PC-9 (cell line): ENCODE measurements around the gene GPX3. TPM values are rescaled to one million over a fixed set of nuclear protein-coding genes. Genes with fewer than 3 reads are reported as not detected.

Source experiments
- BruUV-seq: library from RNA; stranded (reverse); fragments of 400-500 nt; replicated peaks from 2 replicates; lab custom pipeline; 2021; lab: Mats Ljungman, UMichigan
- CTCF ChIA-PET: fragments of 300-600 bp; sonication (Branson Sonifier 250); formaldehyde crosslinking; loops from one replicate; lab custom pipeline; 2022; ENCODE audit warnings: antibody characterized with exemption; lab: Charles Lee
- POLR2A ChIA-PET: fragments of 300-600 bp; sonication (Branson Sonifier 250); formaldehyde crosslinking; loops from one replicate; lab custom pipeline; 2022; ENCODE audit warnings: antibody characterized with exemption; ENCODE audit not compliant: unreplicated experiment; lab: Charles Lee
- DNase-seq, 2 experiments: peaks; one replicate each; pipeline versions ENCODE4 v3.0.0 to v3.0.0-alpha.2; 2015 to 2022; ENCODE audit warnings: mixed read lengths in 1 of 2
- H2AFZ ChIP-seq: fragments of 200-600 bp; sonication (generic); 2 replicates; pipeline ENCODE4 v1.8.1; 2017; ENCODE audit warnings: antibody characterized with exemption
- H3F3A ChIP-seq: fragments of 200-600 bp; sonication (generic); 2 replicates; pipeline ENCODE4 v1.8.1; 2017; ENCODE audit warnings: antibody characterized with exemption, mild to moderate bottlenecking, low read depth; ENCODE audit not compliant: insufficient read depth
- H3K27ac ChIP-seq: fragments of 200-600 bp; sonication (generic); 2 replicates; pipeline ENCODE4 v1.6.1; 2016; ENCODE audit warnings: mixed run types
- H3K27me3 ChIP-seq: fragments of 200-600 bp; sonication (generic); 2 replicates; pipeline ENCODE4 v1.6.1; 2016; ENCODE audit warnings: low read depth, mixed run types; ENCODE audit not compliant: insufficient read depth
- H3K36me3 ChIP-seq: fragments of 200-600 bp; sonication (generic); 2 replicates; pipeline ENCODE4 v1.6.1; 2016; ENCODE audit warnings: low read depth, mixed run types
- H3K4me1 ChIP-seq: fragments of 200-600 bp; sonication (generic); replicated peaks from 2 replicates; pipeline ENCODE4 v1.6.1; 2016; ENCODE audit warnings: mixed run types; ENCODE audit not compliant: insufficient read depth
- H3K4me2 ChIP-seq: fragments of 200-600 bp; sonication (generic); 2 replicates; pipeline ENCODE4 v1.6.1; 2017; ENCODE audit warnings: mixed run types
- H3K4me3 ChIP-seq: fragments of 200-600 bp; sonication (generic); 2 replicates; pipeline ENCODE4 v1.6.1; 2016; ENCODE audit warnings: mixed run types
- H3K79me2 ChIP-seq: fragments of 200-600 bp; sonication (generic); 2 replicates; pipeline ENCODE4 v1.6.1; 2017; ENCODE audit warnings: low read depth, mixed run types
- H3K9me2 ChIP-seq: fragments of 200-600 bp; sonication (generic); 2 replicates; pipeline ENCODE4 v1.8.1; 2017; ENCODE audit warnings: mild to moderate bottlenecking; ENCODE audit not compliant: insufficient read depth
- H3K9me3 ChIP-seq: fragments of 200-600 bp; sonication (generic); 2 replicates; pipeline ENCODE4 v1.8.1; 2016; ENCODE audit warnings: low read depth; ENCODE audit not compliant: insufficient read depth
- H4K20me1 ChIP-seq: fragments of 200-600 bp; sonication (generic); 2 replicates; pipeline ENCODE4 v1.8.1; 2017; ENCODE audit not compliant: insufficient read depth
- EZH2 ChIP-seq: fragments of 200-600 bp; sonication (generic); IDR thresholded peaks from 2 replicates; pipeline ENCODE4 v1.8.0; 2017; ENCODE audit warnings: antibody characterized with exemption, low read depth
- intact Hi-C: fragments of 100-400 bp; cut with micrococcal nuclease; formaldehyde crosslinking; loops from one replicate; pipeline ENCODE4 v1.10.0; 2022; ENCODE audit not compliant: unreplicated experiment
- total RNA-seq: library from RNA; stranded (reverse); gene quantifications from 2 replicates; pipeline ENCODE4 v1.2.3, GENCODE V29; 2021
- TF ChIP-seq, protein P1 (sequence below): fragments of 200-600 bp; sonication (generic); conservative IDR thresholded peaks from 2 replicates; pipeline ENCODE4 v1.6.1; 2017; ENCODE audit warnings: mixed run types, antibody characterized with exemption, mild to moderate bottlenecking, moderate library complexity

GPX3 gene
- total RNA-seq, 1 experiment from 2014 or later, result 93.2 TPM

DNA sequence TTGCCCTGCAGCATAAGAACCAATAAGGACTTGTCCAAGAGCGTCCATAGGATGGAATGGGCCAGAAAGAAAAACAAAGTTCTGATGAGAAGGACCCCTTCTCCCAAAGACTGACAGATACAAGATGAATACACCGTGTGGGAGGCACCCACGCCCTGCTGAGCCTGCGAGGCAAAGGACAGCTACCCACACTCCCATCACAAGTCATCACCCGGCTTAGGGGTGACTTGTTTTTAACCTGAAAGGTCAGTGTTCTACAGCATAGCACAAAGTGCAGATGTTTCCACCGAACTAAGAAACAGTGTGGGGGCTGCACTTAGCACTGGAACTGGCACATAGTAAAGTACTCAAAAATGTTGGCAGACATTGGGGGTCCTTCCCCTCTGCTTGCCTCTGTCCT, 46.5 kb downstream of the GPX3 start:
- intact Hi-C loops, result no loop called here
- no peak for TF ChIP-seq EZH2
- TF ChIP-seq, protein P1, sequence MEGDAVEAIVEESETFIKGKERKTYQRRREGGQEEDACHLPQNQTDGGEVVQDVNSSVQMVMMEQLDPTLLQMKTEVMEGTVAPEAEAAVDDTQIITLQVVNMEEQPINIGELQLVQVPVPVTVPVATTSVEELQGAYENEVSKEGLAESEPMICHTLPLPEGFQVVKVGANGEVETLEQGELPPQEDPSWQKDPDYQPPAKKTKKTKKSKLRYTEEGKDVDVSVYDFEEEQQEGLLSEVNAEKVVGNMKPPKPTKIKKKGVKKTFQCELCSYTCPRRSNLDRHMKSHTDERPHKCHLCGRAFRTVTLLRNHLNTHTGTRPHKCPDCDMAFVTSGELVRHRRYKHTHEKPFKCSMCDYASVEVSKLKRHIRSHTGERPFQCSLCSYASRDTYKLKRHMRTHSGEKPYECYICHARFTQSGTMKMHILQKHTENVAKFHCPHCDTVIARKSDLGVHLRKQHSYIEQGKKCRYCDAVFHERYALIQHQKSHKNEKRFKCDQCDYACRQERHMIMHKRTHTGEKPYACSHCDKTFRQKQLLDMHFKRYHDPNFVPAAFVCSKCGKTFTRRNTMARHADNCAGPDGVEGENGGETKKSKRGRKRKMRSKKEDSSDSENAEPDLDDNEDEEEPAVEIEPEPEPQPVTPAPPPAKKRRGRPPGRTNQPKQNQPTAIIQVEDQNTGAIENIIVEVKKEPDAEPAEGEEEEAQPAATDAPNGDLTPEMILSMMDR, result no peak
- Histone ChIP-seq H3K4me2 (no peak overlapping the region), H3K9me2 (no peaks in the 10 kb centered on the region), H3K9me3 (no peaks in the 10 kb centered on the region), H3K27ac (no peak overlapping the region), H4K20me1 (no peaks in the 10 kb centered on the region; the same call in 1 of the 2 replicates), H3K36me3 (peaks cover 8% of the 10 kb centered on the region), H3F3A (peaks cover 2% of the 10 kb centered on the region), H3K4me1 (peaks cover 29% of the 10 kb centered on the region), H3K27me3 (no peaks in the 10 kb centered on the region), H2AFZ (no peak overlapping the region), H3K4me3 (no peak overlapping the region), H3K79me2 (peaks cover 85% of the 10 kb centered on the region)
- BruUV-seq, result no TSS peak
- ChIA-PET POLR2A (no interaction called here), CTCF (no interaction called here)
- DNase-seq, result no peak

DNA sequence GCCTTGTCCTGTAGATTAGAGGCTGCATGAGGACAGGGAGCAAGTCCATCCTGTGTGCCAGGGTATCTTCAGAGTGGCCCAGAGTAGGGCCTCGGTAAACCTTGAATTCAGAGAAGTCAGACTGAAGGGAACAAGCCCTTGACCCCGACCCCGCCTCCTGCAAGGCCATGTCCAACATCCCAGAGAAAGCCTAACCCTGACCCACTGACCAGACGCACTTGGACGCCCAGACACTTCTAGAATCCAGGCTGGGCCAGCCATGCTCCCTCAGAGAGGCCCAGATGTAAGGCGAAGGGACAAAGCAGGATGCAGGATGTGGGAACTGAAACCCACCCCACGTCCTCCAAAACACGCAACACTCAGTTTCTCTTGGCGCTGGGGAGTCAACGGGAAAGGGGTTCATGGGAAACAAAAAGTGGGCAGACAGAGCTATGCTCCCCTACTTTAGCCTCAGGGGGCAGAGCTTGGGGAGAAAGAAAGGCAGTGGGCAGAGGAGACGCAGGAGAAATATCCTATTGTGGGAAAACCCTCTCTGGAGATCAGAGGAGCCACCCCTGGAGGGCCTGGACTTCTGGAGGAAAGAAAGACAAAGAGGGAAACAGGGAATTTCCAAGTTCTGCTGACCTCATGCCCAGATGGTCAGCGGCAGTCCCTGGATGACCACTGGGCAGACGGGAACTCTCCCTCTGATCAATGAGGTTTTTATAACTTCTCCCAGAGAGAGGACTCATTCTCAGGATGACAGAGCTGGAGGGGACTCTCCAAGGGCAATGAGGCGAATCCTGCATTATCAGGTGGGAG, 47.4 kb downstream of the GPX3 start:
- no peak overlapping the region for H3K4me2 ChIP-seq
- H3K36me3 ChIP-seq, result peaks cover 3% of the 10 kb centered on the region
- no peaks in the 10 kb centered on the region for H3K9me2 ChIP-seq
- H3K4me1 ChIP-seq, result peaks cover 32% of the 10 kb centered on the region
- H2AFZ ChIP-seq, result no peak overlapping the region
- no peaks in the 10 kb centered on the region for H3K27me3 ChIP-seq
- no peaks in the 10 kb centered on the region; the same call in 1 of the 2 replicates for H4K20me1 ChIP-seq
- no peak overlapping the region for H3K27ac ChIP-seq
- no peak for DNase-seq
- intact Hi-C loops, result no loop called here
- peaks cover 9% of the 10 kb centered on the region for H3F3A ChIP-seq
- ChIA-PET POLR2A (no interaction called here), CTCF (interaction anchor here (0.6 kb wide), 1 partner anchor 48 kb away, joined by 4 read pairs; no protein-coding TSS in a partner anchor)
- no TSS peak for BruUV-seq
- H3K9me3 ChIP-seq, result no peaks in the 10 kb centered on the region
- peaks cover 88% of the 10 kb centered on the region for H3K79me2 ChIP-seq
- H3K4me3 ChIP-seq, result no peak overlapping the region
- TF ChIP-seq, protein P1, result no peak

DNA sequence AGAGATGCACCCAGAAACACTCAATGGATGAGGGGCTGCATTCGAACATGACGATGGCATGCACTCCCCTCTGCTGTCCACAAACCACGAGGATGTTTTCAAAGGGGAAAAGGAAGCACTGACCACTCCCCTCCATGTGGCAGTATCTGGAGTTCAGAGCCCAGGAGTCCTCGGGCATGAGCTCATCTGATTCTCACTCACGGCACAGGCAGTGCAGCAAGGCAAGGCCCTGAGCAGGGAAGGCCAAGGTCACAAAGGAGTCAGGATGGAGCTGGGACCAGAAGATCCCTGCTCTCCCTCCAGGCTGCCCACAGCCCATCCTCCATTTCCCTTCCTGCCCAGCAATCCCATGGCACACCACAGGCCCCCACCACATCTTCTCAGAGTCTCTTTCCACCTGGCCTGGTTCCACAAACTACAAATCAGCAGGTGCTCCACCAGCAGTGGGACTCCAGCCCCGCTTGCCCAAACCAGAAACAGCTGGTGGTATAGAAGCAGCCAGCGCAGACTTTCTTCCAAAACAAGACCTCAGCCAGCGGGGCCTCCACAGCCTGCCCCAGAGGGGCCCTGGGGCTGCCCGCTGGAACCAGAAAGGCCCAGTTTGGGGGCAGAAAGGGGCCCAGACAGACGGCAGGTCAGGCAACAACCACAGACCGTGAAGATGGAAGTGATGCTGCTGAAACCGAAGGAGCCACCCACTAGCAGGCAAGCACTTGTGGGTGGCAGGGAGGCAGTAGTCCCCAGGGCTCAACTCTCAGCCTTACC, 48.2 kb downstream of the GPX3 start:
- Histone ChIP-seq H3K9me2 (no peaks in the 10 kb centered on the region), H3K4me1 (peaks cover 32% of the 10 kb centered on the region), H3K4me2 (no peak overlapping the region), H3K4me3 (no peak overlapping the region), H4K20me1 (no peaks in the 10 kb centered on the region; the same call in 1 of the 2 replicates), H3K9me3 (no peaks in the 10 kb centered on the region), H3K79me2 (peaks cover 93% of the 10 kb centered on the region), H2AFZ (no peak overlapping the region), H3K36me3 (peaks cover 4% of the 10 kb centered on the region), H3F3A (peaks cover 16% of the 10 kb centered on the region), H3K27ac (no peak overlapping the region), H3K27me3 (no peaks in the 10 kb centered on the region)
- no TSS peak for BruUV-seq
- intact Hi-C loops, result no loop called here
- TF ChIP-seq, protein P1, result no peak
- ChIA-PET POLR2A (interaction anchor here (0.5 kb wide), 1 partner anchor 8 kb away, joined by 3 read pairs; no protein-coding TSS in a partner anchor), CTCF (interaction anchor here (0.6 kb wide), 1 partner anchor 47 kb away, joined by 4 read pairs; no protein-coding TSS in a partner anchor)
- no peak for DNase-seq
